Effector memory CD8-positive, alpha-beta T cell (primary cell): ENCODE measurements around the gene SLC24A3.
A peak's percentile ranks its signal among the peaks of the same experiment; 100 is the strongest.
"Not testable (repeated sequence)": the region's sequence is repeated elsewhere in the genome, so short reads cannot be mapped to it uniquely, and the experiment has no call there.

ENCODE experiments used
- ATAC-seq: fragments of 150-1000 bp; cut with Tn5 transposase; replicated peaks from 2 replicates; pipeline ENCODE4 v1.10.0; 2021; ENCODE audit warnings: mild to moderate bottlenecking, moderate library complexity
- DNase-seq, 3 experiments: peaks; one replicate each; pipeline ENCODE4 v3.0.0; 2021
- H3K27ac Mint-ChIP-seq, 2 donors: one replicate each; pipeline ENCODE4 v1.8.0; 2022; ENCODE audit warnings: mild to moderate bottlenecking in 2 of 2, mixed read lengths in 2 of 2, moderate library complexity in 2 of 2
- H3K27me3 Mint-ChIP-seq, 2 donors: one replicate each; pipeline ENCODE4 v1.8.0; 2022; ENCODE audit warnings: mixed read lengths in 2 of 2
- H3K36me3 Mint-ChIP-seq: one replicate; pipeline ENCODE4 v1.8.0; 2022; ENCODE audit warnings: mild to moderate bottlenecking, moderate library complexity, mixed read lengths; ENCODE audit not compliant: insufficient read depth
- H3K4me1 Mint-ChIP-seq, 2 donors: one replicate each; pipeline ENCODE4 v1.8.0; 2022; ENCODE audit warnings: low read depth in 2 of 2, mixed read lengths in 2 of 2
- H3K4me3 Mint-ChIP-seq, 2 donors: one replicate each; pipeline ENCODE4 v1.8.0; 2022; ENCODE audit warnings: mild to moderate bottlenecking in 2 of 2, mixed read lengths in 2 of 2, moderate library complexity in 2 of 2
- H3K9me3 Mint-ChIP-seq, 2 donors: one replicate each; pipeline ENCODE4 v1.8.0; 2022; ENCODE audit warnings: mixed read lengths in 2 of 2

Gene SLC24A3

GRCh38 chr20:19672498-19672897, 460.1 kb downstream of the SLC24A3 start:
- Mint-ChIP-seq H3K4me3 (no peak overlapping the region), H3K36me3 (no peaks in the 10 kb centered on the region), H3K4me1 (no peaks in the 10 kb centered on the region), H3K27ac (no peak overlapping the region), H3K27me3 (peaks cover 8 to 14% of the 10 kb centered on the region in 2 donors), H3K9me3 (no peaks in the 10 kb centered on the region)
- no peak for DNase-seq
- ATAC-seq, result no peak

- no peak overlapping the region for H3K4me3 Mint-ChIP-seq
- ATAC-seq, result no peak
These were observed 461.1 kb downstream of the SLC24A3 start for GRCh38 chr20:19673575-19673974.

GRCh38 chr20:19676202-19676601, 463.8 kb downstream of the SLC24A3 start:
- ATAC-seq, result no peak

More at GRCh38 chr20:19673575-19673974, 461.1 kb downstream of the SLC24A3 start:
- Mint-ChIP-seq H3K27ac (no peak overlapping the region), H3K27me3 (peaks cover 7 to 14% of the 10 kb centered on the region in 2 donors), H3K36me3 (no peaks in the 10 kb centered on the region), H3K4me1 (no peaks in the 10 kb centered on the region), H3K9me3 (no peaks in the 10 kb centered on the region)
- DNase-seq, result no peak

GRCh38 chr20:19677336-19677735, 464.9 kb downstream of the SLC24A3 start:
- H3K9me3 Mint-ChIP-seq, result no peaks in the 10 kb centered on the region
- H3K27me3 Mint-ChIP-seq, result no peaks in the 10 kb centered on the region
- H3K4me1 Mint-ChIP-seq, result no peaks in the 10 kb centered on the region
- no peak for ATAC-seq
- H3K4me3 Mint-ChIP-seq, result no peak overlapping the region
- no peak for DNase-seq
- no peak overlapping the region for H3K27ac Mint-ChIP-seq
- H3K36me3 Mint-ChIP-seq, result no peaks in the 10 kb centered on the region

More at GRCh38 chr20:19676202-19676601, 463.8 kb downstream of the SLC24A3 start:
- Mint-ChIP-seq H3K4me3 (no peak overlapping the region), H3K27me3 (peaks cover 0 to 7% of the 10 kb centered on the region in 2 donors), H3K4me1 (no peaks in the 10 kb centered on the region), H3K36me3 (no peaks in the 10 kb centered on the region), H3K27ac (no peak overlapping the region), H3K9me3 (no peaks in the 10 kb centered on the region)
- DNase-seq, result no peak

GRCh38 chr20:19678591-19678990, 466.1 kb downstream of the SLC24A3 start:
- H3K36me3 Mint-ChIP-seq, H3K4me1 Mint-ChIP-seq, H3K27me3 Mint-ChIP-seq, H3K27ac Mint-ChIP-seq, DNase-seq, H3K4me3 Mint-ChIP-seq, H3K9me3 Mint-ChIP-seq, ATAC-seq: not testable (repeated sequence)

GRCh38 chr20:19679900-19680495, 467.6 kb downstream of the SLC24A3 start:
- H3K36me3 Mint-ChIP-seq, result no peaks in the 10 kb centered on the region
- no peak overlapping the region for H3K4me3 Mint-ChIP-seq
- H3K4me1 Mint-ChIP-seq, result no peaks in the 10 kb centered on the region
- H3K27me3 Mint-ChIP-seq, result peaks cover 0 to 2% of the 10 kb centered on the region in 2 donors
- no peaks in the 10 kb centered on the region for H3K9me3 Mint-ChIP-seq
- H3K27ac Mint-ChIP-seq, result no peak overlapping the region
- no peak for DNase-seq
- ATAC-seq, result no peak

GRCh38 chr20:19682249-19682648, 469.8 kb downstream of the SLC24A3 start:
- H3K4me3 Mint-ChIP-seq, result no peak overlapping the region
- no peaks in the 10 kb centered on the region for H3K4me1 Mint-ChIP-seq
- no peaks in the 10 kb centered on the region for H3K36me3 Mint-ChIP-seq
- ATAC-seq (no peak), DNase-seq (no peak)
- peaks cover 0 to 6% of the 10 kb centered on the region in 2 donors for H3K27me3 Mint-ChIP-seq
- H3K9me3 Mint-ChIP-seq, result no peaks in the 10 kb centered on the region
- no peak overlapping the region for H3K27ac Mint-ChIP-seq

GRCh38 chr20:19683188-19683587, 470.7 kb downstream of the SLC24A3 start:
- DNase-seq, result no peak
- Mint-ChIP-seq H3K36me3 (no peaks in the 10 kb centered on the region), H3K27ac (no peak overlapping the region), H3K9me3 (no peaks in the 10 kb centered on the region), H3K27me3 (peaks cover 0 to 6% of the 10 kb centered on the region in 2 donors), H3K4me3 (no peak overlapping the region), H3K4me1 (no peaks in the 10 kb centered on the region)
- no peak for ATAC-seq

GRCh38 chr20:19683822-19684221, 471.4 kb downstream of the SLC24A3 start:
- H3K4me3 Mint-ChIP-seq, result no peak overlapping the region

GRCh38 chr20:19688031-19688806, 475.8 kb downstream of the SLC24A3 start:
- Mint-ChIP-seq H3K36me3 (no peaks in the 10 kb centered on the region), H3K4me1 (peaks cover 0 to 4% of the 10 kb centered on the region in 2 donors), H3K27me3 (peaks cover 13 to 20% of the 10 kb centered on the region in 2 donors), H3K4me3 (no peak overlapping the region), H3K27ac (no peak overlapping the region), H3K9me3 (no peaks in the 10 kb centered on the region)
- no peak for DNase-seq
- no peak for ATAC-seq

More at GRCh38 chr20:19683822-19684221, 471.4 kb downstream of the SLC24A3 start:
- no peak for DNase-seq
- Mint-ChIP-seq H3K27ac (no peak overlapping the region), H3K27me3 (peaks cover 0 to 6% of the 10 kb centered on the region in 2 donors), H3K4me1 (no peaks in the 10 kb centered on the region), H3K9me3 (no peaks in the 10 kb centered on the region), H3K36me3 (no peaks in the 10 kb centered on the region)
- ATAC-seq, result no peak

- Mint-ChIP-seq H3K9me3 (no peaks in the 10 kb centered on the region), H3K27ac (no peak overlapping the region), H3K27me3 (peaks cover 13 to 14% of the 10 kb centered on the region in 2 donors), H3K4me3 (no peak overlapping the region), H3K4me1 (peaks cover 0 to 4% of the 10 kb centered on the region in 2 donors), H3K36me3 (no peaks in the 10 kb centered on the region)
- DNase-seq (no peak), ATAC-seq (no peak)
These were observed 478.0 kb downstream of the SLC24A3 start for GRCh38 chr20:19690462-19690861.

- H3K27me3 Mint-ChIP-seq, result peaks cover 13 to 14% of the 10 kb centered on the region in 2 donors
- H3K4me3 Mint-ChIP-seq, result no peak overlapping the region
- no peak for ATAC-seq
- H3K27ac Mint-ChIP-seq, result no peak overlapping the region
- no peaks in the 10 kb centered on the region for H3K36me3 Mint-ChIP-seq
- no peak for DNase-seq
- peaks cover 0 to 4% of the 10 kb centered on the region in 2 donors for H3K4me1 Mint-ChIP-seq
- H3K9me3 Mint-ChIP-seq, result no peaks in the 10 kb centered on the region
These were observed 478.7 kb downstream of the SLC24A3 start for GRCh38 chr20:19691125-19691524.

GRCh38 chr20:19692100-19692499, 479.7 kb downstream of the SLC24A3 start:
- Mint-ChIP-seq H3K9me3 (no peaks in the 10 kb centered on the region), H3K36me3 (no peaks in the 10 kb centered on the region), H3K27me3 (peaks cover 14 to 19% of the 10 kb centered on the region in 2 donors), H3K27ac (no peak overlapping the region), H3K4me3 (no peak overlapping the region), H3K4me1 (peaks cover 0 to 4% of the 10 kb centered on the region in 2 donors)
- DNase-seq, result no peak
- ATAC-seq, result no peak

GRCh38 chr20:19692685-19693119, 480.3 kb downstream of the SLC24A3 start:
- Mint-ChIP-seq H3K4me1 (peaks cover 0 to 4% of the 10 kb centered on the region in 2 donors), H3K27ac (no peak overlapping the region), H3K36me3 (no peaks in the 10 kb centered on the region), H3K9me3 (no peaks in the 10 kb centered on the region), H3K4me3 (no peak overlapping the region), H3K27me3 (peaks cover 14 to 19% of the 10 kb centered on the region in 2 donors)
- ATAC-seq, result no peak
- peak; percentile 16 to 17 (median 16) for DNase-seq
